Progenitor cell of endocrine pancreas (in vitro differentiated cells): Measurements from ENCODE around the gene ZBTB20. TPM values are rescaled to one million over a fixed set of nuclear protein-coding genes. Genes with fewer than 3 reads are reported as not detected.

Experiments
- DNase-seq: peaks from one replicate; pipeline ENCODE4 v3.0.0; 2021; ENCODE audit warnings: low spot score; ENCODE audit not compliant: unreplicated experiment
- H3K27ac Mint-ChIP-seq: 2 replicates; pipeline ENCODE4 v1.8.0; 2021; ENCODE audit warnings: mild to moderate bottlenecking, moderate library complexity, mixed read lengths
- H3K27me3 Mint-ChIP-seq: 2 replicates; pipeline ENCODE4 v1.8.0; 2021; ENCODE audit warnings: mixed read lengths
- H3K36me3 Mint-ChIP-seq: 2 replicates; pipeline ENCODE4 v1.8.0; 2022; ENCODE audit warnings: mixed read lengths; ENCODE audit not compliant: insufficient read depth
- H3K4me1 Mint-ChIP-seq: 2 replicates; pipeline ENCODE4 v1.8.0; 2021; ENCODE audit warnings: low read depth, mixed read lengths
- H3K4me3 Mint-ChIP-seq: 2 replicates; pipeline ENCODE4 v1.8.0; 2021; ENCODE audit warnings: low read depth, mild to moderate bottlenecking, moderate library complexity, mixed read lengths
- H3K9me3 Mint-ChIP-seq: 2 replicates; pipeline ENCODE4 v1.8.0; 2021; ENCODE audit warnings: low read depth, mixed read lengths
- CTCF ChIP-seq: fragments of 200-600 bp; sonication (generic); IDR thresholded peaks from one replicate; pipeline ENCODE4 v1.5.0; 2021; ENCODE audit warnings: antibody characterized with exemption, mild to moderate bottlenecking; ENCODE audit not compliant: unreplicated experiment
- total RNA-seq: library from RNA; stranded (reverse); gene quantifications from 2 replicates; pipeline ENCODE4 v1.2.1, GENCODE V29; 2021

ZBTB20 gene
- total RNA-seq, 1 donor from 2014 or later = 27.3 TPM

- no peaks in the 10 kb centered on the region for H3K9me3 Mint-ChIP-seq
- H3K27me3 Mint-ChIP-seq = no peaks in the 10 kb centered on the region
- TF ChIP-seq CTCF = no peak
- DNase-seq = no peak
- no peaks in the 10 kb centered on the region for H3K36me3 Mint-ChIP-seq
- H3K4me3 Mint-ChIP-seq = no peak overlapping the region
- no peak overlapping the region for H3K27ac Mint-ChIP-seq
- no peaks in the 10 kb centered on the region for H3K4me1 Mint-ChIP-seq
Measured at GRCh38 chr3:114499976-114500375, 647.1 kb downstream of the ZBTB20 start.

GRCh38 chr3:114498539-114499370 is 648.3 kb downstream of the ZBTB20 start:
- no peak for DNase-seq
- no peaks in the 10 kb centered on the region for H3K27me3 Mint-ChIP-seq
- H3K27ac Mint-ChIP-seq = no peak overlapping the region
- H3K4me1 Mint-ChIP-seq = no peaks in the 10 kb centered on the region
- no peak overlapping the region for H3K4me3 Mint-ChIP-seq
- no peak for TF ChIP-seq CTCF
- no peaks in the 10 kb centered on the region for H3K36me3 Mint-ChIP-seq
- H3K9me3 Mint-ChIP-seq = no peaks in the 10 kb centered on the region

- no peaks in the 10 kb centered on the region for H3K36me3 Mint-ChIP-seq
- H3K4me1 Mint-ChIP-seq = no peaks in the 10 kb centered on the region
- no peak overlapping the region for H3K4me3 Mint-ChIP-seq
- no peaks in the 10 kb centered on the region for H3K27me3 Mint-ChIP-seq
- H3K27ac Mint-ChIP-seq = no peak overlapping the region
- no peak for DNase-seq
- H3K9me3 Mint-ChIP-seq = no peaks in the 10 kb centered on the region
- no peak for TF ChIP-seq CTCF
Measured at GRCh38 chr3:114496874-114497273, 650.2 kb downstream of the ZBTB20 start.

GRCh38 chr3:114496466-114496865 is 650.6 kb downstream of the ZBTB20 start:
- H3K27ac Mint-ChIP-seq = peak overlapping the region; percentile 21
- H3K4me1 Mint-ChIP-seq = no peaks in the 10 kb centered on the region
- H3K9me3 Mint-ChIP-seq = no peaks in the 10 kb centered on the region
- H3K36me3 Mint-ChIP-seq = no peaks in the 10 kb centered on the region
- no peaks in the 10 kb centered on the region for H3K27me3 Mint-ChIP-seq
- DNase-seq = no peak
- TF ChIP-seq CTCF = no peak
- no peak overlapping the region for H3K4me3 Mint-ChIP-seq

GRCh38 chr3:114496021-114496434 is 651.1 kb downstream of the ZBTB20 start:
- Mint-ChIP-seq H3K27ac (no peak overlapping the region), H3K27me3 (no peaks in the 10 kb centered on the region), H3K4me1 (no peaks in the 10 kb centered on the region)

More at GRCh38 chr3:114496021-114496434, 651.1 kb downstream of the ZBTB20 start:
- Mint-ChIP-seq H3K4me3 (no peak overlapping the region), H3K36me3 (no peaks in the 10 kb centered on the region), H3K9me3 (no peaks in the 10 kb centered on the region)
- TF ChIP-seq CTCF = no peak
- no peak for DNase-seq
